Right hindlimb (tissue), 1 donor: ENCODE results near the gene BUD13.
A peak's percentile ranks its signal among the peaks of the same experiment; 100 is the strongest.
"Not testable (repeated sequence)": the region's sequence is repeated elsewhere in the genome, so short reads cannot be mapped to it uniquely, and the experiment has no call there.

Experiments
- DNase-seq: peaks from one replicate; pipeline ENCODE4 v3.0.0-alpha.2; 2018

The BUD13 gene, protein sequence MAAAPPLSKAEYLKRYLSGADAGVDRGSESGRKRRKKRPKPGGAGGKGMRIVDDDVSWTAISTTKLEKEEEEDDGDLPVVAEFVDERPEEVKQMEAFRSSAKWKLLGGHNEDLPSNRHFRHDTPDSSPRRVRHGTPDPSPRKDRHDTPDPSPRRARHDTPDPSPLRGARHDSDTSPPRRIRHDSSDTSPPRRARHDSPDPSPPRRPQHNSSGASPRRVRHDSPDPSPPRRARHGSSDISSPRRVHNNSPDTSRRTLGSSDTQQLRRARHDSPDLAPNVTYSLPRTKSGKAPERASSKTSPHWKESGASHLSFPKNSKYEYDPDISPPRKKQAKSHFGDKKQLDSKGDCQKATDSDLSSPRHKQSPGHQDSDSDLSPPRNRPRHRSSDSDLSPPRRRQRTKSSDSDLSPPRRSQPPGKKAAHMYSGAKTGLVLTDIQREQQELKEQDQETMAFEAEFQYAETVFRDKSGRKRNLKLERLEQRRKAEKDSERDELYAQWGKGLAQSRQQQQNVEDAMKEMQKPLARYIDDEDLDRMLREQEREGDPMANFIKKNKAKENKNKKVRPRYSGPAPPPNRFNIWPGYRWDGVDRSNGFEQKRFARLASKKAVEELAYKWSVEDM

GRCh38 chr11:116772443-116773202, at the start of gene BUD13:
Gene BUD13, minus strand, starts transcription at chr11:116772987. Its CDS starts 23 bp downstream, at chr11:116772964.
- peak; percentile 93 for DNase-seq

DNA sequence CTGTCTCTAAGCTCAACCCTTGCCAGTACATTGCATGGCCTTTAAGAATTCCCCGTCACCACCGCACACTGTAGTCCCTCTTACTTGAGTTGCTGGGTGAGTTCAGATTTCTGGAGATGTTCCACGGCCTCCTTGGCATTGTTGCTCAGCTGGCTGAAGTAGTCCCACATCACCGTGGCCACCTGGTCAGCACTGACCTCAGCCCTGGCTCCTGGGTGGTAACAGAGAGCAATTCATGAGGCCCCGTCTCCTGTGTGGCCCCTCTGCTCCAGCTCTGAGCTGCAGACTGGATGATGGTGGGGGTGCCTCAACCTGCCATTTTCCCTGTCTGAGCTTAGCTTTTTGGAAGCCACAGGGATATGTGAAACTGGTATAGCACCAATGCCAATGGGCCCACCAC, 49.8 kb upstream of the BUD13 start:
- no peak for DNase-seq

- DNase-seq: no peak
Measured at GRCh38 chr11:116821050-116821918, 48.5 kb upstream of the BUD13 start.

DNA sequence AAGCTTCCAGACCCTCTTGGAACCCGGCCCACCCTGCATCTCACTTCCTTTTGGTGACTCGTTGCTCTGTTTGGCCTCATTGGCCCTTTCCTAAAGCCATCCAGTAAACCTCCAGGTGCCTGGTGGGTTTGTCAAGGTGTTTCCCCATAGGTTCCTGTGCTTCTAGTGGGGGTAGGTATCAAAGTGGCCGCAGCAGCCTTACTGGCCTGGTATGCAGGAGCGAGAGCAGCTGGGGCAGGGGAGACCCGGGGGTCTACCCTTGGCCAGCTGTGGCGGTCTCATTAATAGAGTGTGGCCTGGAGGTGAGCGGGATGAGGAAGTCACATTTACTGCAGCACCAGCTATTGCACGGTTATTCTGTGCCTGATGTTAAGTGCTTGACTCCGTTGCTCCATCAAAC, 46.3 kb upstream of the BUD13 start:
- DNase-seq: no peak

DNA sequence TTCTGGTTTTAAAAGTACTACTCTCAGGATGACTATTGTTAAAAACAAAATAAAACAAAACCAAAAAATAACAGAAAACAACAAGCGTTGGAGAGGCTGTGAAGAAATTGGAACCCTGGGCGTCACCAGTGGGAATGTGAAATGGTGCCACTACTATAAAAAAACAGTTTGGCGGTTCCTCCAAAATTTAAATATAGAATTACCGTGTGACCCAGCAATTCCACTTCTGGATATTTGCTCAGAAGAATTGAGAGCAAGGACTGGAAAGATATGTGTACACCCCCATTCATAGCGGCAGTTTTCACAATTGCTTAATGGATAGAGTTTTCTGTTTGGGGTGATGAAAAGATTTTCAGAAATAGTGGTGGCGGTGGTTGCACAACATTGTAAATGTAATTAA, 41.7 kb upstream of the BUD13 start:
- DNase-seq: no peak

DNA sequence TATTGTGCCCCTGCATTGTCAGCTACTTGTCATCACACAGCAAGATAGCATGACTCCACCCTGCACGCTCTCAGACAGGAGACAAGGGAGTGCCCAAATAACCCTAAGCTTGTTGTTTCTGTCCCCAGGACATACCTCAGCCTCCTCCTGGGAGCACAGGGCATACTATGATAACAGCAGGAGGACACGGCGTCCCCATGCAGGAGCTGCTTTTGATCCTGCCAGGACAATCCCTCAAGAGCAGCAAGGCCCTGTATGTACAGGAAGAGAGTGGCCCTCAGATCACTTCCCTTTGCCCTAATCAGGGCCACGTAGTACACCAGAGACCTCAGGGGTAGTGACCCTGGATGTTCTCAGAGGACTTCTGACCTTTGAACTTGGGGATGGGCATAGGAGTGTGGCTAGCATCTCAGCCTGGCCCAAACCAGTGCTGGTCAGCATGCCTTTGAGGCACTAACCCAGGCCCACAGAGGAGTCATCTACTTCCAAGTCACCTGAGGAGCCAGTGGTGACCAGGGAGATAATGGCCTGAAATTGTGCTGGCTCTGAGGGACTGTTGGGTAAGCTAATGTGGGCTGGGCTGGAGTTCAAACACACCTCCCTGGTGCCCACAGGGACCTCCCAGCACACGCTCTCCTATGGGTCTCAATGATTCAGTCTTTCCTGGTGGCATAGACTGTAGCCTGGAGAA, 41.1 kb upstream of the BUD13 start:
- no peak for DNase-seq

GRCh38 chr11:116813170-116813569, 40.4 kb upstream of the BUD13 start:
- DNase-seq: no peak

- no peak for DNase-seq
Measured at GRCh38 chr11:116812109-116812508, 39.3 kb upstream of the BUD13 start.

DNA sequence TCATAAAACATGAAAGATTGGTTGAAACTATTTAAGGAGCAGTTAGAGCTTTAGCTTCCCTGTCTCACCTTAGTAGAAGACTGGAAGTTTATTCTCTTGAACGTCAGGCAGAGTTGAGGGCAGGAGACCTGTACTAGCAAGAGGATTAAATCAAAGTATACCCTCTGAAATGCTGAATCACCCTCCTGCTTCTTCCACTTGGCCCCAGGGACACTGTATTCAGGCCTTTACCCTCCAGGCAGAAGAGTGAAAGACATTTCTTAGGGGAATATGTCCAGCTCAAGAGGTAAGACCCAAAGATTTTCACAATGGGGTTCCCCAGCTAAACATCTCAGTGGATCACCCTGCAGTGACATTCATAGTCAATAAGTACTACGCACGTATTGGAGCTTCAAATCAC, 38.4 kb upstream of the BUD13 start:
- no peak for DNase-seq

- DNase-seq: no peak
Measured at GRCh38 chr11:116808262-116809175, 35.7 kb upstream of the BUD13 start.

DNA sequence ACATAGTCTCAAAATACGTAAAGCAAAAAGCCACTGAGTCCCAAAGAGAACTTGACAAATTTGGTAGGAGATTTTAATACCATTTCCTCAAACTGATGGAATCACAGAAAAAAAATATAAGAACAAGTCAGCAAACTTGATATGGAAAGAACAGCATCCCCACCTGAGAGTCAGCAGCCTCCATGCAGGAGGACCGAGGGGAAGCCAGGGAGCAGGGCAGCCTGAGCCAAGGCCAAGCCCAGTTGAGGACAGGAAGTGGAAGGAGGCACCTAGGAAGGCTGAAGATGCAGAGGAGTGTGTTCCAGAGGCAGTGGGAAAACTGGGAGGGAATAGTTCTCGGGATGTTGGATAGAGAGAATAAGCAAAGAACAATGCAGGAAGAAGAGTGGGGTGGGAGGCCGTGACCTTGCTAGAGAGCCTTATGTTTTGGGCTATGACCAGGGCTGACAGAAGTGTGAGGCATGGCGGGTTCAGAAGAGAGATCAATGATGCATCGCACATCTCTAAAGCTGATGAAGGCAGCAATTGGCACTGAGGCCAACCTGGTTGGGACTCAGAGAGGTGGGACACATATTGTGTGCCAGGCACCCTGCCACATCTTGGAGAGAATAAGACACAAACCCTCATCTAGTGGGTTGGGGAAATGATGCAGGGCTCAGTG, 34.9 kb upstream of the BUD13 start:
- no peak for DNase-seq

GRCh38 chr11:116804001-116804400, 31.2 kb upstream of the BUD13 start:
- DNase-seq: no peak

DNA sequence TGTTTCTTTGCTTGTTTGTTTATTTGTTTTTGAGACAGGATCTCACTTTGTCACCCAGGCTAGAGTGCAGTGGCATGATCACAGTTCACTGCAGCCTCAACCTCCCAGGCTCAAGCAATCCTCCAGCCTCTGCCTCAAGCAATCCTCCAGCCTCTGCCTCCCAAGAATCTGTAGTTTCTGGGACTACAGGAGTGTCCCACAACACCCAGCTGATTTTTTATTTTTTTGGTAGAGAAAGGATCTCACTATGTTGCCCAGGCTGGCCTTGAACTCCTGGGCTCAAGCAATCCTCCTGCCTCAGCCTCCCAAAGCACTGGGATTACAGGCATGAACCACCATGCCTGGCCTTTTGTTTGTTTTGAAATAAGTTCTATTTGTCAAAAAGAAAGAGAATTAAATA, 28.9 kb upstream of the BUD13 start:
- DNase-seq: not testable (repeated sequence)

DNA sequence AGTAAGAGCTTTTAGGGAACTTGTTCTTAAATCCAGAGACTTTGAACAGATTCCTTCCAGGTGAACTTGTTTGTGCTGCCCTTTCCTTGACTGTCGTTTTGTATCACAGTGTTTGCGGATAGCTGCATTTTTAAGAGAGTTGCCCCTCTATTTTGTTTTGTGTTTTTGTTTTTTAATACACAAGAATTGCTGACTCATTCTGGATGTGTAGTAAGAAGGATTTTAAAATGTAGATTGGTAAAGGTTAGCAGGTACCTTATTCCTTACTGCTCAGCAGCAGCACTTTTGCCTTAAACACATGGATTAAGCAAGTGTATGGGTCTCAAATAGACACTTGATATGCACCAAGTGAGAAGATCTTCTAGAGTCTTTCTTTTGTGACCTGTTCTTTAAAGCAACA, 27.8 kb upstream of the BUD13 start:
- DNase-seq: no peak

- no peak for DNase-seq
Measured at GRCh38 chr11:116798368-116798767, 25.6 kb upstream of the BUD13 start.

- DNase-seq: no peak
Measured at GRCh38 chr11:116797816-116798215, 25.0 kb upstream of the BUD13 start.

DNA sequence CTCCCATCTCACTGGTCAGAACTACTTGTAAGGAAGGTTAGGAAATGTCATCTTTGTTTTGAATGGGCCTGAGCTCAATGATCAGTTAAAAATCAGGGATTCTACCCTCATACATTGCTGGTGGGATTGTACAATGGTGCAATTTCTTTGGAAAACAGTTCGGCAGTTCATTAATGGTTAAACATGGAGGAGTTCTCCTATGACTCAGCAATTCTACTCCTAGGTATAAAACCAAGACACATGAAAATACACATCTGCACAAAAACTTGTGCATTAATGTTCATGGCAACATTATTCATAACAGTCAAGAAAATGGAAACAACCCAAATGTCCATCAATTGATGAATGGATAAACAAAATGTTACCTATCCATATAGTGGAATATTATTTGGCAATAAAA, 23.8 kb upstream of the BUD13 start:
- DNase-seq: no peak

- DNase-seq: no peak
Measured at GRCh38 chr11:116794851-116795250, 22.1 kb upstream of the BUD13 start.

DNA sequence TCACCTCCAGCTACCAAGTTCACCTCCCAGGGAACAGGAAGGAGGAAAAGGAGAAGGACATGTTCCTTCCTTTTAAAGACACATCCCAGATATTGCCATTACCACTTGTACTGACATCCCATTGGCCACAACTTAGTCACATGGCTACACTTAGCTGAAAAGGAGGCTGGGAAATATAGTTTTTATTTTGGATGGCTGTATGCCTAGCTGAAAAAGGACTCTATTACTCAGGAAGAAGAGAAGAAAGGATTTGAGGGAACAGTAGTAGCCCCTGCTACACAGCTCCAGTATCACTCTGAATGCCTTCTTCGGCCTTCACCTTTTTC, 20.9 kb upstream of the BUD13 start:
- DNase-seq: no peak
